ENCODE results near the gene ERG.

The ERG gene

DNA sequence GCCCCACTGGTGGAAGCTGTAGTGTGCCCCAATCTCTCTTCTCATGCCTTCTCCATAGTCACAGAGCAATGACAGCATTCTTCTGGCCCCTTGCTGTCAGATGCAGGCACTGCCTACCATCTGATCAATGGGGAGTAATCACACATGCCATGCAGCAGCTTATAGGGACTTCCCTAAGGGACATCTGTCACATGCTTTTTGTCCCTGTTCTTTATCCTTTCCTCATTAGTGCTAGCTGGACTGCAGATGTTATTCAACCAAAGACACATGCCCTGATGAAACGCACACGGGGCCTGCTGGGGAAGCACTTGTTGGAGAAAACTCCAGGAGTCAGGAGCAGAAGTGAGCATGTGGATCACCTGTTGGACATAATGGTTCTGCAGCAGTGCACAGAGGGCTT is 132.8 kb downstream of the ERG start:
- DNase-seq (ENCODE audit: low read depth): no peak
- H3K4me3 ChIP-seq (ENCODE audit: low read depth, low read length): no peak overlapping the region
- TF ChIP-seq POLR2A (IDR thresholded peaks at IDR 0.05; ENCODE audit: extremely low read depth, insufficient read length): no peak

DNA sequence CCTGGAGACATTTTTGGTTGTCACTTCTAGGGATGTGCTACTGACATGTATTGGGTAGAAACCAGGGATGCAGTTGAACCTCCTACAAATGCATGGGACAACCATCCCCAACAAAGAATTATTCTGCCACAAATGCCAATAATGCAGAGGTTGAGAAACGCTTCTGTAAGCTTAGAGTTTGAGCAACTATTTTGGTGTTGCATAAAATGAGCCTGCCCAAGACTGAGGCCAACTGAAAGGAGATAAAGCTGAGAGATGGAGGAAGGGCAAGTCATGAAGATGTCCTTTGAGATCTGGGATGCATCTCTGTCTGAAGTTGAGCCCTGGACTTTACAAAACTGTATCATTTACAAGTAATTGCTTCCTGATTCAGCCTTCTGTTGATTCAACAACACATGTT is 134.6 kb downstream of the ERG start:
- TF ChIP-seq, protein P1, sequence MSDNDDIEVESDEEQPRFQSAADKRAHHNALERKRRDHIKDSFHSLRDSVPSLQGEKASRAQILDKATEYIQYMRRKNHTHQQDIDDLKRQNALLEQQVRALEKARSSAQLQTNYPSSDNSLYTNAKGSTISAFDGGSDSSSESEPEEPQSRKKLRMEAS (IDR thresholded peaks at IDR 0.05; ENCODE audit: low read depth, low read length): no peak
- TF ChIP-seq MYC (IDR thresholded peaks at IDR 0.05; ENCODE audit: low read depth, low read length) (no peak), POLR2A (IDR thresholded peaks at IDR 0.05; ENCODE audit: extremely low read depth, insufficient read length) (no peak)
- TF ChIP-seq, protein P2, sequence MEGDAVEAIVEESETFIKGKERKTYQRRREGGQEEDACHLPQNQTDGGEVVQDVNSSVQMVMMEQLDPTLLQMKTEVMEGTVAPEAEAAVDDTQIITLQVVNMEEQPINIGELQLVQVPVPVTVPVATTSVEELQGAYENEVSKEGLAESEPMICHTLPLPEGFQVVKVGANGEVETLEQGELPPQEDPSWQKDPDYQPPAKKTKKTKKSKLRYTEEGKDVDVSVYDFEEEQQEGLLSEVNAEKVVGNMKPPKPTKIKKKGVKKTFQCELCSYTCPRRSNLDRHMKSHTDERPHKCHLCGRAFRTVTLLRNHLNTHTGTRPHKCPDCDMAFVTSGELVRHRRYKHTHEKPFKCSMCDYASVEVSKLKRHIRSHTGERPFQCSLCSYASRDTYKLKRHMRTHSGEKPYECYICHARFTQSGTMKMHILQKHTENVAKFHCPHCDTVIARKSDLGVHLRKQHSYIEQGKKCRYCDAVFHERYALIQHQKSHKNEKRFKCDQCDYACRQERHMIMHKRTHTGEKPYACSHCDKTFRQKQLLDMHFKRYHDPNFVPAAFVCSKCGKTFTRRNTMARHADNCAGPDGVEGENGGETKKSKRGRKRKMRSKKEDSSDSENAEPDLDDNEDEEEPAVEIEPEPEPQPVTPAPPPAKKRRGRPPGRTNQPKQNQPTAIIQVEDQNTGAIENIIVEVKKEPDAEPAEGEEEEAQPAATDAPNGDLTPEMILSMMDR (IDR thresholded peaks at IDR 0.05; ENCODE audit: low read depth, low read length): no peak
- no peak for DNase-seq (ENCODE audit: low read depth)
- H3K4me3 ChIP-seq (ENCODE audit: low read depth, low read length): no peak overlapping the region

DNA sequence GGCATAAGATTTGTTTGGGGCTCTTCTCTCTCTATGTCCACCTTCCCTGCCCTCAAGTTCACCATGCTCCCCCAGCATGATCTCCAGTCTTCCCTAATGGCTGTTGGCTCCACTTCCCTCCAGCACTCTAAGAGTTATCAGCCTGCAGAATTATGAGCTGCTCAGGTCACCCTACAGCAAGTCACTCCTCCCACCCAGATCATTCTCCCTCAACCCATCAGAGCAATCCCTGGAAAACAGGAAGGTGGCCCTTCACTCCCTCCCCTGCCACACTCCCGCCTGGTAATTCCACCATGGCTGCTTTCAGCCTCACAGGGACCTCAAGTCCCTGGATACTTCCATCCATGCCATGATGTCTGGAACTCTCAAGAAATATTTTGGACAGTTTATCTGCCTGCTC is 137.0 kb downstream of the ERG start:
- TF ChIP-seq, protein P2 (IDR thresholded peaks at IDR 0.05; ENCODE audit: low read depth, low read length): no peak
- TF ChIP-seq POLR2A (IDR thresholded peaks at IDR 0.05; ENCODE audit: extremely low read depth, insufficient read length) (no peak), MYC (IDR thresholded peaks at IDR 0.05; ENCODE audit: low read depth, low read length) (no peak)
- TF ChIP-seq, protein P1 (IDR thresholded peaks at IDR 0.05; ENCODE audit: low read depth, low read length): no peak
- DNase-seq (ENCODE audit: low read depth): no peak

DNA sequence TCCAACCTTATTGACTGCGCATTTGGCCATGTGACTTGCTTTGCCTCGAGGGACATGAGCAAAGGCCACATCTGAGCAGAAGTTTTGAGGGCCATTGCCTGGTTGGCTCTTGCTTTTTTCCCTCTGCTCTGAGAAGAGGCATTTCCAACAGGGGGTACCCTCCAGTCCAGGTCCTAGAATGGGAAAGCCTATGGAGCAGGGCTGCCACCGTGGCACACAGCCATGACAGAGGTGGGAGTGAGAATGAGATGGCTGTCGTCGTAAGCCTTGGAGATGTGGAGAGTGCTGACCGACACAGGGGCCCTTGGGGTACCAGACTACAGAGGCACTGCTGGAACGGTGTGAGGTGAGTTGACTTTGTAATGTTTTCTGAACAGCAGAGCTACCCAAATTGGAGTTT is 138.4 kb downstream of the ERG start:
- no peak for TF ChIP-seq POLR2A (IDR thresholded peaks at IDR 0.05; ENCODE audit: extremely low read depth, insufficient read length)
- TF ChIP-seq, protein P1 (IDR thresholded peaks at IDR 0.05; ENCODE audit: low read depth, low read length): no peak
- no peak for TF ChIP-seq MYC (IDR thresholded peaks at IDR 0.05; ENCODE audit: low read depth, low read length)
- TF ChIP-seq, protein P2 (IDR thresholded peaks at IDR 0.05; ENCODE audit: low read depth, low read length): no peak
- no peak for DNase-seq (ENCODE audit: low read depth)
- H3K4me3 ChIP-seq (ENCODE audit: low read depth, low read length): no peak overlapping the region

More for the DNA sequence above, 137.0 kb downstream of the ERG start:
- H3K4me3 ChIP-seq (ENCODE audit: low read depth, low read length): no peak overlapping the region

DNA sequence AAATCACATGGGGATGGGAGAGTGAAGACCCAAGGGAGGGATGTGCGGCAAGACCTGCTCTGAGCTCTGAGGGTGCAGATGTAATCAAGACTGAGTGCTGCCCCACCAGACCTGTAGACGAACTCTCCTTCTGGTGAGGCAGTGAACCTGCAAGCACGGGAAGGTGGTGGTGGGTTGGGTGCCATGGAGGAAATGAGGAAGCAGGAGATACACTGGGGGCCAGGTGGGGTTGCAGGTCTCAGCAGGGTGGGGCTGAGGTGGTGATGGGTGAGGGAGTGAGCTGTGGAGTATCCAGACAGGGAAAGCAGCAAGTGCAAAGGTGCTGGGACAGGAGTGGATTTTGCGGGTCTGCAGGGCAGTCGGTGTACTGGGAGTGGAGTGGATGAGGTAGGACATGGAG is 139.2 kb downstream of the ERG start:
- H3K4me3 ChIP-seq (ENCODE audit: low read depth, low read length): no peak overlapping the region
- TF ChIP-seq, protein P1 (IDR thresholded peaks at IDR 0.05; ENCODE audit: low read depth, low read length): no peak
- TF ChIP-seq POLR2A (IDR thresholded peaks at IDR 0.05; ENCODE audit: extremely low read depth, insufficient read length): no peak
- TF ChIP-seq, protein P2 (IDR thresholded peaks at IDR 0.05; ENCODE audit: low read depth, low read length): no peak
- no peak for TF ChIP-seq MYC (IDR thresholded peaks at IDR 0.05; ENCODE audit: low read depth, low read length)
- no peak for DNase-seq (ENCODE audit: low read depth)

DNA sequence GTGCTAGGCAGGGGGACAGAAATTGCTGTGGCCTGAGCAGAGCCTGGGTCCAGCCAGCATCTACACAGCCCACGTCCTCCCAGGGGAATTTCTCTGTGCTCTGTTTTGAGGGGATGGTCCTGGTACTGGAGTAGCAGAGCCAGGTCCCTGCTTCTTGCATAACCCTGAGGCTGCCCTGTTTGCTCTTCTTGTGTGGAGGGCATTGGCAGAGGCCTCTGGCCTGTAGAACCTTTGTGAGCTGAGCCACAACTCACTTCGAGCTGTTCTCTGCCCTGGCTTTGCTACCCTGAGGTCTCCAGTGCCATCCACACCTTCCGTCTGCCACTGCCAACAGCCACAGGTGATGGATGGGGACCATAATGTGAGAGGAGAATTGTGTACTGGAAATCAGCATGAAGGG is 139.6 kb downstream of the ERG start:
- TF ChIP-seq, protein P1 (IDR thresholded peaks at IDR 0.05; ENCODE audit: low read depth, low read length): no peak
- TF ChIP-seq, protein P2 (IDR thresholded peaks at IDR 0.05; ENCODE audit: low read depth, low read length): no peak
- TF ChIP-seq MYC (IDR thresholded peaks at IDR 0.05; ENCODE audit: low read depth, low read length): no peak
- TF ChIP-seq POLR2A (IDR thresholded peaks at IDR 0.05; ENCODE audit: extremely low read depth, insufficient read length): no peak
- DNase-seq (ENCODE audit: low read depth): no peak
- H3K4me3 ChIP-seq (ENCODE audit: low read depth, low read length): no peak overlapping the region
